Anterior cingulate cortex (tissue), 58 donors: ENCODE results near the gene RPN2.

ENCODE experiments used
- DNase-seq, 58 donors: peaks; one replicate each; lab custom pipeline; 2025; lab: John Stamatoyannopoulos, UW

The RPN2 gene

GRCh38 chr20:37285664-37286374 lies 106.7 kb downstream of the RPN2 start:
- DNase-seq, result no peak

GRCh38 chr20:37288091-37288490 lies 109.0 kb downstream of the RPN2 start:
- DNase-seq, result peak in 5 of 58 donors; percentile 4 to 19 (median 8)

GRCh38 chr20:37290158-37290810 lies 111.2 kb downstream of the RPN2 start:
- no peak for DNase-seq
